Measurements from ENCODE around the gene CAPZB.

DNA sequence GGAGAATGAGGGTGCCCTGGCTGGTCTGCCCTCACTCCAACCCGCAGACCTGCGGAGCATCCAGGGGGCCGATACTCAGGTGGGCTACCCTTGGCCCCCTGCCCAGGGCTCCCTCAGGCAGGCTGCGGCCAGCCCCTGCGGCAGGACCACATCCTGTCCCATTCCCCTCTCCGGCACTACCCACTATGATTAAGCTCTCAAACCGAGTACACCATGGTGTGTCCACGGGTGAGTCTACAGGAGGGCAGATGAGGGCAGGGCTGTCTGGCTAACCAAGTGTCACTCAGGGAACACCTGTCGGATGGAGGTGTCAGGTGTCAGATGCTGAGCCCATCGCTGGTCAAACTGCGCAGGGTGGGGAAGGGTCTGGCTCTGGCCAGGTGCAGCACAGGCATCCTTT, 126.0 kb downstream of the CAPZB start:
- TF ChIP-seq POLR2AphosphoS5 (IDR thresholded peaks at IDR 0.05) (peak in 1 of 3 donors; percentile 50), POLR2A (IDR thresholded peaks at IDR 0.05) (no peak)

All from spleen (tissue), 3 donors.